MG63 (cell line): ENCODE measurements around the gene FAM24A. TPM values are rescaled to one million over a fixed set of nuclear protein-coding genes. Genes with fewer than 3 reads are reported as not detected.
A peak's percentile ranks its signal among the peaks of the same experiment; 100 is the strongest.
"Not testable (repeated sequence)": the region's sequence is repeated elsewhere in the genome, so short reads cannot be mapped to it uniquely, and the experiment has no call there.

ENCODE experiments used
- DNase-seq: peaks from one replicate; pipeline ENCODE4 v3.0.0-alpha.2; 2020
- H3K27me3 ChIP-seq: fragments of 250-450 bp; sonication (Bioruptor Pico); 2 replicates; pipeline ENCODE4 v1.5.1; 2020; ENCODE audit warnings: mild to moderate bottlenecking, moderate library complexity
- H3K36me3 ChIP-seq: fragments of 250-450 bp; sonication (Bioruptor Pico); 2 replicates; pipeline ENCODE4 v1.5.1; 2020; ENCODE audit warnings: mild to moderate bottlenecking, moderate library complexity
- H3K4me3 ChIP-seq: fragments of 250-450 bp; sonication (Bioruptor Pico); 2 replicates; pipeline ENCODE4 v1.5.1; 2020; ENCODE audit warnings: mild to moderate bottlenecking, moderate library complexity
- H3K9me3 ChIP-seq: fragments of 250-450 bp; sonication (Bioruptor Pico); 2 replicates; pipeline ENCODE4 v1.5.1; 2020; ENCODE audit warnings: mild to moderate bottlenecking, moderate library complexity
- total RNA-seq: library from RNA; depleted of rRNA; stranded (reverse); fragments of >200 nt; shearing (Covaris generic); gene quantifications from 2 replicates; pipeline ENCODE4 v1.2.3, GENCODE V29; 2014; ENCODE audit warnings: low replicate concordance

FAM24A gene
- total RNA-seq, 1 experiment from 2014 or later = not detected

GRCh38 chr10:122894261-122894944 is 16.0 kb upstream of the FAM24A start:
- DNase-seq = no peak
- Histone ChIP-seq H3K4me3 (no peak overlapping the region), H3K9me3 (no peaks in the 10 kb centered on the region), H3K36me3 (no peaks in the 10 kb centered on the region), H3K27me3 (no peaks in the 10 kb centered on the region)

DNA sequence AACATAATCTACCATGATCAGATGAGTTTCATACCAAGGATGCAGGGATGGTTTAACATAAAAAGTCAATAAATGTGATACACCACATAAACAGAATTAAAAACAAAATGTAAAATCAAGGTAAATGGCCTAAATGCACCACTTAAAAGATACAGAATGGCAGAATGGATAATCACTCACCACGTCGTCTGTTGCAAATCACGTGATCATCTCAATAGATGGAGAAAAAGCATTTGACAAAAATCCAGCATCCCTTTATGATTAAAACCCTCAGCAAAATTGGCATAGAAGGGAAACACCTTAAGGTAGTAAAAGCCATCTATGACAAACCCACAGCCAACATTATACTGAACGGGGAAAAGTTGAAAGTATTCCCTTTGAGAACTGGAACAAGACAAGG is 6.5 kb upstream of the FAM24A start:
- not testable (repeated sequence) for H3K27me3 ChIP-seq, H3K9me3 ChIP-seq, DNase-seq, H3K36me3 ChIP-seq, H3K4me3 ChIP-seq

- peak; percentile 22 for DNase-seq
- H3K36me3 ChIP-seq = no peaks in the 10 kb centered on the region
- no peak overlapping the region for H3K4me3 ChIP-seq
- H3K9me3 ChIP-seq = no peaks in the 10 kb centered on the region
- H3K27me3 ChIP-seq = no peaks in the 10 kb centered on the region
Measured at GRCh38 chr10:122911889-122912484, 1.6 kb downstream of the FAM24A start.

GRCh38 chr10:122915700-122916099 is 5.3 kb downstream of the FAM24A start:
- no peaks in the 10 kb centered on the region for H3K9me3 ChIP-seq
- DNase-seq = no peak

GRCh38 chr10:122930140-122930539 is 19.7 kb downstream of the FAM24A start:
- Histone ChIP-seq H3K9me3 (no peaks in the 10 kb centered on the region), H3K36me3 (peaks cover 7% of the 10 kb centered on the region; the same call in 1 of the 2 replicates), H3K4me3 (no peak overlapping the region), H3K27me3 (no peaks in the 10 kb centered on the region)
- no peak for DNase-seq

More at GRCh38 chr10:122915700-122916099, 5.3 kb downstream of the FAM24A start:
- no peak overlapping the region for H3K4me3 ChIP-seq
- H3K36me3 ChIP-seq = no peaks in the 10 kb centered on the region
- H3K27me3 ChIP-seq = no peaks in the 10 kb centered on the region

GRCh38 chr10:122931088-122931906 is 20.9 kb downstream of the FAM24A start:
- DNase-seq = no peak

GRCh38 chr10:122939133-122939855 is 28.9 kb downstream of the FAM24A start:
- no peak for DNase-seq
- H3K36me3 ChIP-seq = peaks cover 54% of the 10 kb centered on the region
- H3K4me3 ChIP-seq = no peak overlapping the region
- peaks cover 2% of the 10 kb centered on the region; the same call in 1 of the 2 replicates for H3K9me3 ChIP-seq
- no peaks in the 10 kb centered on the region for H3K27me3 ChIP-seq

More at GRCh38 chr10:122931088-122931906, 20.9 kb downstream of the FAM24A start:
- Histone ChIP-seq H3K27me3 (no peaks in the 10 kb centered on the region), H3K9me3 (peaks cover 2% of the 10 kb centered on the region; the same call in 1 of the 2 replicates), H3K4me3 (no peak overlapping the region), H3K36me3 (peaks cover 12% of the 10 kb centered on the region)

DNA sequence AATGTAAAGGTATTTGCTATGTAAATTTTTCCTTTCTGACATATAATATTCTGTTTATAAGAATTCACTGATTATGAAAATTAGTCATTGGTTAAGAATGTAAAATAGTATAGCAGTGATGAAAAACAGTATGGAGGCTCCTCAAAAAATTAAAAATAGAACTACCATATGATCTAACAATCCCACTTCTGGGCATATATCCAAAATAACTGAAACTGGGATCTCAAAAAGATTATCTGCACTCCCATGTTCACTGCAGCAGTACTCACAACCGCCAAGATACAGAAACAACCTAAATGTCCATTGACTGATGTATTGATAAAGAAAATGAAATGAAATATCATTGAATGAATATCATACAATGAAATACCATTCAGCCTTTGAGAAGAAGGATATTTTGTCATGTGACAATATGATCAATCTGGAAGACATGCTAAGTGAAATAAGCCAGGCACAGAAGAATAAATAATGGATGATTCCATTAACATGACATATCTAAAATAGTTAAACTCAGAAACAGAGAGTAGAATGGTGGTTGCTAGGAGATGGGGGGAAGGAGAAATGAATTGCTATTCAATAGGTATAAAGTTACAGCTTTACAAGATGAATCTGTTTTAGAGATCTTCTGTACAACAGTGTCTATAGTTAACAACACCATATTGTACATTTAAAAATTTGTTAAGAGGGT is 29.6 kb downstream of the FAM24A start:
- Histone ChIP-seq H3K36me3 (peaks cover 54% of the 10 kb centered on the region), H3K27me3 (no peaks in the 10 kb centered on the region), H3K4me3 (no peak overlapping the region), H3K9me3 (peaks cover 2% of the 10 kb centered on the region; the same call in 1 of the 2 replicates)
- no peak for DNase-seq

- DNase-seq = no peak
- H3K27me3 ChIP-seq = no peaks in the 10 kb centered on the region
- H3K36me3 ChIP-seq = peaks cover 45% of the 10 kb centered on the region
- H3K9me3 ChIP-seq = no peaks in the 10 kb centered on the region
- no peak overlapping the region for H3K4me3 ChIP-seq
Measured at GRCh38 chr10:122949296-122949695, 38.9 kb downstream of the FAM24A start.

- peak; percentile 98 for DNase-seq
- H3K9me3 ChIP-seq = 0 out of 2 replicates have a peak, but pooled peaks cover 2% of the 10 kb centered on the region
- no peaks in the 10 kb centered on the region for H3K27me3 ChIP-seq
- peak within 1 kb of the TSS; percentile 96 for H3K4me3 ChIP-seq
- peaks cover 26% of the 10 kb centered on the region for H3K36me3 ChIP-seq
Measured at GRCh38 chr10:122953902-122954730, 43.7 kb downstream of the FAM24A start, which contains the start of gene C10orf88. Gene C10orf88 (minus strand): TSS chr10:122954227. CDS start chr10:122954178, 49 bp downstream.

DNA sequence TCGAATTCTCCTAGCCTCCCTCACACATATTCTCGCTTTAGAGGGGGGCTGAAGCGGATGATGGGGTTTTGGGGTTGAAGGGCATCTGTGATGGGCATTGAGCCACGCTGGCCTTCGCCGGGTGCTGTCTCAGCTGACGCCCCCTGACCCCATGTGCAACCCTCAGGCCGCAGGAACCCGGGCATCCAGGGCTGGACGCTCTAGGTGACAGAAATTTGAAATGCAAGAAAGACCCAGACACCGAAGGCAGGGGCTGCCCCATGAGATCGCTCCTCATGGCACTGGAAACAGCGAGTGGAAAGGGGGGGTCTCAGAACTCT is 44.3 kb downstream of the FAM24A start:
- Histone ChIP-seq H3K36me3 (peaks cover 24% of the 10 kb centered on the region), H3K27me3 (no peaks in the 10 kb centered on the region), H3K4me3 (peak overlapping the region; percentile 96), H3K9me3 (0 out of 2 replicates have a peak, but pooled peaks cover 2% of the 10 kb centered on the region)
- no peak for DNase-seq

GRCh38 chr10:122955892-122956291 is 45.5 kb downstream of the FAM24A start:
- Histone ChIP-seq H3K27me3 (no peaks in the 10 kb centered on the region), H3K4me3 (no peak overlapping the region), H3K9me3 (0 out of 2 replicates have a peak, but pooled peaks cover 2% of the 10 kb centered on the region), H3K36me3 (peaks cover 12% of the 10 kb centered on the region)
- no peak for DNase-seq

DNA sequence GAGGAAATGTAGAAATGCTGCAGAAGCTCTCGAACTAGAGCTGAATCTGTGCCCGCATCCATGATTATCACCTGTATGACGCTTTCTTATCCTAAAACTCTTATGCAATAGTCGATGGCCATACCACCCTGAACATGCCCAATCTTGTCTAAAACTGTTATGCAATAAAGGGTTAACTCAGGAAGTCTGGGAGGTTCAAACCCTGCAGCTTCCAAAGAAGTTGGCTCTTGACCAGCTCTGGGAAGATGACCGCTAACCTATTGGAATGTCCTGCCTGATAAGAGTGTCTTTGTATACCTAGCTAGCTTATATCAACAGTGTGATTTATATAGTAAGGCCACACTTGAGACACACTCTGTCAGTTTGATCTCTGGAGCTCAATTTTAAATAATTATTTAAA is 47.1 kb downstream of the FAM24A start:
- Histone ChIP-seq H3K27me3 (no peaks in the 10 kb centered on the region), H3K9me3 (0 out of 2 replicates have a peak, but pooled peaks cover 2% of the 10 kb centered on the region), H3K4me3 (no peak overlapping the region), H3K36me3 (peaks cover 3% of the 10 kb centered on the region; the same call in 1 of the 2 replicates)
- DNase-seq = no peak

DNA sequence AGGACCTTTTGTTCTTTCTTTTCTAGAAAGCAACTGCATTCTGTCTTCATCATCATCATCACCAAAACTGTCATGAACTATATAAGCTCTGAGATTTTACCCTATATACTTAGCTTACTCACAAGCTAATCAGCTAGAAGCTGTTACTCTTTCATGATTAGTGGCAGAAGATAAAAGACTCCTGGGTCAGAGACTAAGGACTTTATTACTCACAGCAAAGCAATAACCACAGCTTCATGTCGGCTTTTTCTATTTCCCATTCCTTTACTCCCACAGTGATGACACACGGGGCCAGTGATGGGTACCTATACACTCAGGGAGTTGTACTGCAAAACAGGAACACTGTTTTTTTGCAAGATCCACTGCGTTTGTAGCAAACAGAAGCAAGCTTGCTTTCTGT is 52.0 kb downstream of the FAM24A start:
- DNase-seq = no peak
- Histone ChIP-seq H3K36me3 (no peaks in the 10 kb centered on the region), H3K9me3 (peaks cover 10% of the 10 kb centered on the region; the same call in 1 of the 2 replicates), H3K4me3 (no peak overlapping the region), H3K27me3 (no peaks in the 10 kb centered on the region)
